Stimulated activated naive CD8-positive, alpha-beta T cell treated with anti-CD3 and anti-CD28 coated beads, Interleukin-15, Interleukin-2, amounts not matched to agents 100 ng/mL and 50 ng/mL, for 24 hours (primary cell): ENCODE measurements around the gene ANKRD63.

Experiments used
- H3K27ac Mint-ChIP-seq: one replicate; pipeline ENCODE4 v1.8.0; 2021; ENCODE audit warnings: mild to moderate bottlenecking, mixed read lengths
- H3K27me3 Mint-ChIP-seq: one replicate; pipeline ENCODE4 v1.8.0; 2021; ENCODE audit warnings: mixed read lengths
- H3K36me3 Mint-ChIP-seq: one replicate; pipeline ENCODE4 v1.8.0; 2021; ENCODE audit warnings: low read depth, mixed read lengths
- H3K4me1 Mint-ChIP-seq: one replicate; pipeline ENCODE4 v1.8.0; 2021; ENCODE audit warnings: low read depth, mixed read lengths
- H3K4me3 Mint-ChIP-seq: one replicate; pipeline ENCODE4 v1.8.0; 2021; ENCODE audit warnings: mild to moderate bottlenecking, mixed read lengths
- H3K9me3 Mint-ChIP-seq: one replicate; pipeline ENCODE4 v1.8.0; 2021; ENCODE audit warnings: mixed read lengths

The ANKRD63 gene

DNA sequence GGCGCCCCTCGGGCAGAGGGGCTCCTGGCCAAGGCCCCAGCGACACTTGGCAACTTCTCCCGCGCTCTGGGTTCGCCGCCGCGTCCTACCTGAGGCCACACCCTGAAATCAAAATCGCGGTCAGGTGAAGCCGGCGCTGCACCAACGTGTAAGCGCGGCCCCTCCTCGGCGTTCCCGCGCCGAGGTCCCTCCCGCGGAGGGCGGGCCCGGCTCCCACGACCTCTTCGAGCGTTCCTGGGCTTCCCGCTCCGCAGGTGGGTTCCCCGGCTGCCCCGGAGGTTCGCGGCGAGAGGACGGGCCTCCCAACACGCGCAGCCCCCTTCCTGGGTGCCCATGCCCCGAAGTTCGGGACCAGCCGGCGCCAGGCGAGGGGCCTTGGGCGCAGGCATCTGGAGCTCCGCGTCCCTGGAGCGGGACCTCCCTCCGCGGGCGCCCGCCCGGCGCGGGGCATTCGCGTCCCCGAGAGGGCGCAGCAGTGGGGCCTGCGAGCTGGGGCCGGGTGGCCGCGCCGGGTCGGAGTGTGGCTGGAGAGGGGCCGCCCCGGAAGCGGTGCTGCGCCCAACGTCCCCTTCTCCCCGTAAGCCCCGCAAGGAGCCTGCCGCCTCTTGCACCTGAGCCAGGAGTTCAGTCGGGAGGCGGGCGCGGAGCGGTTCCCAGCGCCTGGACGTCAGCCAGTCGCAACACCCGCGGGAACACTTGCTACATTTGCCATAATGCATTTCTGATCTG is 30.3 kb downstream of the ANKRD63 start:
- Mint-ChIP-seq H3K4me3 (peak overlapping the region; percentile 71), H3K27me3 (peaks cover 20% of the 10 kb centered on the region), H3K9me3 (no peaks in the 10 kb centered on the region), H3K27ac (no peak overlapping the region), H3K4me1 (peaks cover 3% of the 10 kb centered on the region), H3K36me3 (no peaks in the 10 kb centered on the region)

DNA sequence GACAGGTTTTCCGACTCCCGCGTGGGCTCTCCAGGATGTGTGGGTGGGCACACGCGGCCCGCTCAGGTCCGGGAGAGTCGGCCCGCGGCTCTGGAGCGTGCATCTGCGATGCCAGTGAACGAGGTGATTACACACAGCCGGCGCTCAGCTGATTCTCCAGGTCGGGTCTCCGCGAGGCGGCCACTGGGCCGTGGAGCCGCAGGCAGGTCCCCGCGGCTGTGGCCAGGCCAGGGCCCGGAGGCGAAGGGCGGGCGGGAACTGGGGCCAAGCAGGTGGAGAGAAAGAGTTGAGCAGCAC is 30.8 kb downstream of the ANKRD63 start:
- H3K27ac Mint-ChIP-seq, result no peak overlapping the region
- no peaks in the 10 kb centered on the region for H3K9me3 Mint-ChIP-seq
- H3K36me3 Mint-ChIP-seq, result no peaks in the 10 kb centered on the region
- peaks cover 20% of the 10 kb centered on the region for H3K27me3 Mint-ChIP-seq
- H3K4me1 Mint-ChIP-seq, result peaks cover 3% of the 10 kb centered on the region
- H3K4me3 Mint-ChIP-seq, result no peak overlapping the region

DNA sequence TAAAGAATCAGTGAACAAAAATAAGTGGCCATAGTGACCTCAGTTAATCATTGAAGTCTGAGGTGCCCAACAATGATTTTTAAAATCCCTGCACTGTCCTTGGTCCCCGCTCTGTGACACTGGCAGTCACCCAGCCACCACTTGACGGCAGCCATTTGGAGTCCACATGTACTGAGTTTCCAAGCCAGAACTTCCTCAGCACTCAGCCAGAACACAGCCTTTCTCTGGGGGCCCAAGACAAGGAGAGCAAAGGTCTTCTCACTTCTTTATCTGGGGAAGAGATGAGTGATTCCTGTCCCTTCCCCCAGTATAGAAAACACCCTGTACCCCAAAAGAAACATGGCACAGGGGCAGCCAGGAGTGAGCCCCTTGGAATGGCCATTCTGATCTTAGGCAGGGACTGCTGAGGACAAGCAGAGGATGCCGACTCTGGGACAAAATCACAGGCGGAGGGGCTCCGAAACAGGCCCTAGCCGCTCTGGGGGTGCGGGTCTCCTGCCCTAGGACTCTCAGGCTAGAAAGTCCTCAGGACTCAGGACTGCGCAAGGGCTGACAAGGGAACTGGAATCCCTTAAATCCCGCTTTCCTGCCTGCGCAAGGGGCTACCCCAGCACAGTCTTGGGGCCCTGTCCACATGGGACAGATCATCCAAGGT is 31.3 kb downstream of the ANKRD63 start:
- H3K36me3 Mint-ChIP-seq, result no peaks in the 10 kb centered on the region
- H3K9me3 Mint-ChIP-seq, result no peaks in the 10 kb centered on the region
- no peak overlapping the region for H3K27ac Mint-ChIP-seq
- peaks cover 20% of the 10 kb centered on the region for H3K27me3 Mint-ChIP-seq
- peaks cover 3% of the 10 kb centered on the region for H3K4me1 Mint-ChIP-seq
- H3K4me3 Mint-ChIP-seq, result no peak overlapping the region

DNA sequence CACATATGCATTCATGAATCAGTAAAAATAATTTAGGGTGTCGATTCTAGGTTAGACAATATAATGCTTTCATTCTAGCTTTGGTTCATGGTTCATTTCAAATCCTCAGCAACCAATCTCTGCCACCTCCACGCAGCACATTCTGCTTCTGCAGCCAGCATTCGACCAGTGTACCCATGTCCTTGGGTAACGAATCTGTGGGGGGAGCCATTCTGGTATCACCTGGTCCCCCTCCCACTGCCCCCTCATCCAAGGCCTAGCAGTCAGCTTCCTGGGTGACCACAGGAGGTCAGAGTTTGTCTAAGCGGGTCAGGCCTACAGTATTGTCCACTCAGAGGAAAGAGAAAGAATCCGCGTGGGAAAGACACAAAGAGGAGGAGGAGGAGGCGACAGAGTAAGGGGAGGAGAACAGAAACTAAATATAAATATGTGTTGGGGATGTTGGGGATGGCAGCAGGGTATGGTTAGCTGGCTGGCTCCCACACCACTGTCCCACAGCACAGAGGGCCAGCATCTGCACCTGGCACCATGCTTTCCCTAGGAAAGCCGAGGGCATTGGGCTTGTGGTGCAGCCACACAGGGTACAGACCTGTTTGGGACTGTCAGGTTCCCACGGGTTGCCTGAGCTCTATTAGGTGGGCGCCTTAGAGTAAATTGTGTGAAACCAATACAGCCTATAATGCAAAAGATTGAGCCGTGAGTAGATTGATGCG is 31.9 kb downstream of the ANKRD63 start:
- H3K4me3 Mint-ChIP-seq, result no peak overlapping the region
- H3K27me3 Mint-ChIP-seq, result peaks cover 20% of the 10 kb centered on the region
- no peaks in the 10 kb centered on the region for H3K36me3 Mint-ChIP-seq
- H3K4me1 Mint-ChIP-seq, result peaks cover 3% of the 10 kb centered on the region
- no peak overlapping the region for H3K27ac Mint-ChIP-seq
- H3K9me3 Mint-ChIP-seq, result no peaks in the 10 kb centered on the region

DNA sequence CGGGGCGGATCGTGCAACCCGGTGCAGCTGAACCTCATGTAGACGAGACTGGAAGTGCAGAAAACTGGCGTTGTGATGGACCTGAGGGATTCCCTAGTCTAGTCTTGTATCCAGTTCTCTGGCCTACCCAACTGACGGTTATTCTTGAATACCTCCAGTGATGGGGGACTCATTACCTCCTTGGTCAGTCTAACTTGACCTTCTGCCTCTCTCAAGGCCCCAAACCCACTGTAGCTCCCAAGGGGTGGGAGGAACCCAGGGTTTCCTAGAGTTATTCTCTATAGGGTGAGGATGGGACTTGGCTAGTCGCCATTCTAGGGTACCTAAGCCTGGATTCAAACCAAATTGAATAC is 32.6 kb downstream of the ANKRD63 start:
- Mint-ChIP-seq H3K4me1 (peaks cover 3% of the 10 kb centered on the region), H3K4me3 (no peak overlapping the region), H3K36me3 (no peaks in the 10 kb centered on the region), H3K27me3 (peaks cover 20% of the 10 kb centered on the region), H3K27ac (no peak overlapping the region), H3K9me3 (no peaks in the 10 kb centered on the region)

DNA sequence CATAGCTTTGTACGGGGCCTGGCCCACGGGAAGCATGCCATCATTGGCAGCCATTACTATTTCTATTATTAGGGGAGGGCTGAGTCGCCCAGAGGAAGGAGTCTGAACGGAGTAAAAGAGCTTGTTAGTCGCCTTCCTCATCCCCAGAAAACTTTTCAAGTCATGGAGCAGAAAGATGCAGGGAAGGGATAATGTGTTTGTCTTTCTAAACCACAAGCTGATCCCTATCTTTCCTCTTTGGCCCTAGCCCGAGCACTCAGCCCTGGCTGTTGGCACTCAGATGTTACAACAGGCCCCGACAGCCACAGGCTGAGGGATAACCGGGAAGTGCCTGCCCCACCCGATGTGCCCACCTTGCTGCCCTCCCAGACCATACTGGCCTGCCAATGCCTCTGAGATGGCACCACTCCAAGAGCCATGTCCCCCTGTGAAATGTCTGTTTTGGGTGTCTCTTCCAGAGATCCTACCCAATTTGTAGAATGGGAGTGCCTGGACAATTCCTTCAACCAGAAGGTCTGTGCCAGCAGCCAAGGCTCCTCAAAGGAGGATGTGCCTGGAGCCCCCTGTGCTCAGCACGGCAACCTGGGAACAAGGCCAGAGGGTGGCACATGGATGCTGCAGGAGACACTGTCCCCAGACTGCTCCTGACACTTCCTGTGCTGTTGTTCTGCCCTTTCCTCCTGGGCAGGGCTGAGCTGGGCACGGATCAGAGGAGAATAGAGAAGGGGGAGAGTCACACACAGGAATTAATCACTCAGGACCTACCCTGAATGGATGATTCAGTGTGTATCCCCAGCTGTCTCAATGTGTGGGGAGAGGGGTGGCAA is 33.2 kb downstream of the ANKRD63 start:
- no peaks in the 10 kb centered on the region for H3K9me3 Mint-ChIP-seq
- H3K4me1 Mint-ChIP-seq, result peaks cover 3% of the 10 kb centered on the region
- no peaks in the 10 kb centered on the region for H3K36me3 Mint-ChIP-seq
- peaks cover 20% of the 10 kb centered on the region for H3K27me3 Mint-ChIP-seq
- H3K4me3 Mint-ChIP-seq, result no peak overlapping the region
- no peak overlapping the region for H3K27ac Mint-ChIP-seq

DNA sequence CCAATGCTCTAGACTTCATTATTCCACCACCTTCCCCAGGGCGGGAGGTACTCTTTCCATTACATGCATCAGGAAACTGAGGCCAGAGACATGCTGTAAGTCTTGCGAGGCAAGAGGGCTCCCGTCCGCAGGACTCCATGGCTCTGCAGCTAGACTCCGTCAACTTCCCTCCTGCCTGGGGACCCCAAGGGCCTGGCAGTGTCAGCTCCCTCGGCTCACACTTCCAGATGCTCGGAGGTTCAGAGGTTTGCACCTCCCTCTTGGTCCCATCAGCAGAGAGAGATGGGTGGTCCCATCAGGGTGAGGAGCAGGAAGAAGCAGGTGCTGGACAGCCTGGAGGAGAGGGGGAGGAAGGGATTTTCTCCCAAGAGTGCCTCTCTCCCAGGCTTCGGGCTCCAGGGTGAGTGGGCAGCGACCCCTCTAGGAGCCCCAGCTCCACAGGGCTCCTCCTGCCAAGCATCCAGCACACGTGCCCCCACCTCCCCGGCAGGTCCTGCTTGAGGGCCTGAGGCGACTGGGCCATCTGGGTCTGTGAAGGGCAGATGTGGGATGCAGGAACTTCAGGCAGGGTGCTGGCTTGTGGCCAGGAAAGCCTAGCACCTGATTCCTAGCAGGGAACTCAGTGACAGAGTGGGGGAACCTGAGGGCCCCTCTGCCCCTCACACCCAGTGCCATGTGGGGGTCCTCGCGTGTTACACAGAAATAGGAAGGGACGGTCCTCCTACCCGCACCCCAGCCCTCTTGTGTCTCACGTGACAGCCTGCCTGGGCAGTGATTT is 34.7 kb downstream of the ANKRD63 start:
- Mint-ChIP-seq H3K27ac (no peak overlapping the region), H3K36me3 (no peaks in the 10 kb centered on the region), H3K4me3 (no peak overlapping the region), H3K4me1 (peaks cover 3% of the 10 kb centered on the region), H3K9me3 (no peaks in the 10 kb centered on the region), H3K27me3 (peaks cover 11% of the 10 kb centered on the region)

DNA sequence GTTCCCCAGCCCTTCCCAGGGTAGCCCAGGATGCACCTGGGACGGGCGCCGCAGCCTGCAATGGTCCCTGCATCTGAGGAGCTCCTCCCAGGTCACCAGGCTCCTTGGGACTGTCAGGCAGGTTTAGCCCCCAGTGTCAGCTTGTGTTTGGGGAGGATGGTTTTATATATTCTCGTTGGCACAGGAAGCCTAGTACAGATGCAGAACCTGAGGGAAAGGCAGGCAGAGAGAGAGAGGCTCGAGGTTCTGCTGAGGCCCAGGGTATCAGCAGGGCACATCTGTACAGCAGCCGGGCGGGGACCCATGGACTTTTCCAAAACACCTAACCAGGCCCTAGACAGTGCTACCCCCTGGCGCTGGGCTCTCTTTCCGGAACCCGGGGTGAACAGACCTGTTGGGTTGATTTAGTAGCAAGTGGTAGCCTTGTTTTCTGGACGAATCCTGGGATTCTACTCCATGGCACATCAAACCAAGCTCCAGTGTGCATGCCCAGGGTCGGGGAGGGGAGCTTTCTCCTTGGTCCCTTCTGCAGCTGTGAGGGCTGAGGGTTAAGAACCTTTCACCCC is 35.4 kb downstream of the ANKRD63 start:
- H3K4me1 Mint-ChIP-seq, result no peaks in the 10 kb centered on the region
- H3K9me3 Mint-ChIP-seq, result no peaks in the 10 kb centered on the region
- no peak overlapping the region for H3K4me3 Mint-ChIP-seq
- H3K27ac Mint-ChIP-seq, result no peak overlapping the region
- no peaks in the 10 kb centered on the region for H3K36me3 Mint-ChIP-seq
- H3K27me3 Mint-ChIP-seq, result peaks cover 7% of the 10 kb centered on the region

DNA sequence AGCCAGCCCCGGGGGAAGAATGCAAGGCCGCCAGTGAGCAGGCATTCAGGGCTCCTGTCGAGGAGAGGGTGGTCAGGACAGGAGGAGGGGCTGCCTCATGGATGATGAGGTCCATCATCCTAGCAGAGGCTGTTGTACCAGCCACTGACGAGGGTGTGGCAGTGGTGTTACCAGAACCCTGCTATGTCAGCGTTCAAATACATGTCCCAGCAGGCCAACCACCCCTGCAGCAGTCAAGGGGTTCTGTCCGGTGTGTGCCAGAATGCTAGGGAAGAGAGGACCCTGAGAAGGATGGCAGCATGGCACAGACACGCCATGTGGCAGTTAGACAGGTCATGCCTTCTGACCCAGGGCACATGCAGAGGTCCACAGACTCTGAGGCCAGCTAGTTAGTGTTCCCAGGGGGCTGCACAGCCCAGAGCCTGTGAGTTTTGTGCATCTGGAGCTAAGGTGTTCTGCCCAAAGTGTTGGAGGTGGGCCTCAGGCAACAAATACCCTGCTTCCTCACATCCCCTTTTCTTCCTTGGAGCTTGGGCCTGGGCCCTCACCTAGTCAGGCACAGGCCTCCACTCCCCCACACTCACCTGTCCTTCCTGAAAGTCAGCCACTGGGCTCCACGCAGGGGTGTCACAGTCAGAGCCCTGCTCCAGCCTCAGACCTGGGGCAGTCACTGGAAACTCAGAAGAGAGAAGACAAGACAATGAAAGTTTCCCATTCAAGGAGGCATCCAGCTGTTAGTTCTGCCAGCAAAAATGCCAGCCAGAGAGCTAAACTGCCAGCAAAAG is 36.2 kb downstream of the ANKRD63 start:
- Mint-ChIP-seq H3K4me3 (no peak overlapping the region), H3K27me3 (peaks cover 7% of the 10 kb centered on the region), H3K9me3 (no peaks in the 10 kb centered on the region), H3K36me3 (no peaks in the 10 kb centered on the region), H3K4me1 (no peaks in the 10 kb centered on the region), H3K27ac (no peak overlapping the region)

DNA sequence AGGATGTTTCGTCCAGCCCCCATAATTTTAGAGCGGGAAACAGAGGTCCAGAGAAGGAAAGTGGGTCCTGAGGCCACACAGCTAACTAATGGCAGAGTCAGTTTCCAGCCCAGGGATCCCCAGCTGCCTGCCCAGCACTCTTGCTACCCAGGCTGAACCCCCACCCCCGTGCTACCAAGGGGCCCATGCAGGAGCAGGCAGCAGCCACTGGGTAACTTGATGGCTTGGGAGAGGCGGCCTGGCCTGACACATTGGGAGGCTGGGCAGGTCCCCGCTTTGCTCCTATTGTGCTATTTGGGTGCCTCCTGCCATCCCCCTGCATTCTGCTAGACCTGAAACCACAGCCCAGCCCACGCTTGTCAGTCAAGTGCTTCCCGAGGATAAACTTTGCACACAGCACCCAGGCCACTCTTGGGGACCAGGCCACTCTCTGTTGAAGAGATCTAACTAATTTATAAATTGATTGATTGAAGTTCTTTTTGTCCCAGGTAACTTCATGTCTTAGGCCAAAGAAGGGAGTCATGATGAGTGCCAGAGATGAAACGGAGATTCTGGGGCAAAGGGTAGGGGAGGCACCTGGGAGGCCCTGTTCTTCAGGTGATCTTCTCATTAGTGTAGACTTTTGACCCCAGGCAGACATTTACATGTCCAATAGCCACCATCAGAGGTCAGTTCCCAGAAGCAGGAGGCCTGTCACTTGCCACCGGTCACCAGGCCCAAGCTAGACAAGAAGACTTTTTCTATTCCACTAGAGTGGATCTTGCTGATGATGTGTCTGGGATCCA is 37.0 kb downstream of the ANKRD63 start:
- Mint-ChIP-seq H3K27ac (no peak overlapping the region), H3K27me3 (no peaks in the 10 kb centered on the region), H3K4me3 (no peak overlapping the region), H3K36me3 (no peaks in the 10 kb centered on the region), H3K9me3 (no peaks in the 10 kb centered on the region), H3K4me1 (no peaks in the 10 kb centered on the region)

DNA sequence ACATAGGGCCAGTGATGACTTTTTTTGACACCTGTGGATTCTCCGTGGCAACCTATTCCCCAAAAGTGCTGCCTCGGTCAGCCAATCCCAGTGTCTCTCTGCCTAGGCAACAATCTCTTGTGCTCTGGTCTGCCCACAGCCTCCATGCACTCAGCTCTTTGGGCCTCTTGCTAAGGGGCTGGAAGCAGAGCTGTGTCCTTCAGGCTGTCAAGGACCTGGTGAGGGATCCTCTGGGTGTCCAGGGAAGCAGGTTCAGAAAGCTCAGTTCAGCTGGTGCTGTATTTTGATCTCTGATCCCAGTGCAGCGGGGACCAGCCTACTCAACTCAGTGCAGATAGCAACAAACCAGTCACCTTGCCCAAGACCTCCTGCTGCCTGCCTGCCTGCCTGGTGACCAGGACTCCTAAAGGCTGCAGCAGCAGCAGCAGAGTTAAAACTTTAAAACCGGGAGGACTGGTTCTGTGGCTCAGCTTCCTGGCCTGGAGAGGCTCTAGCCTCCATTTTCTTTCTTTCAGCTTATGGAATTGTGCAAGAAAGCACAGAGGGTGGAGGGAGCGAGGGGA is 37.8 kb downstream of the ANKRD63 start:
- Mint-ChIP-seq H3K27ac (no peak overlapping the region), H3K4me3 (no peak overlapping the region), H3K9me3 (no peaks in the 10 kb centered on the region), H3K27me3 (no peaks in the 10 kb centered on the region), H3K4me1 (no peaks in the 10 kb centered on the region), H3K36me3 (no peaks in the 10 kb centered on the region)

DNA sequence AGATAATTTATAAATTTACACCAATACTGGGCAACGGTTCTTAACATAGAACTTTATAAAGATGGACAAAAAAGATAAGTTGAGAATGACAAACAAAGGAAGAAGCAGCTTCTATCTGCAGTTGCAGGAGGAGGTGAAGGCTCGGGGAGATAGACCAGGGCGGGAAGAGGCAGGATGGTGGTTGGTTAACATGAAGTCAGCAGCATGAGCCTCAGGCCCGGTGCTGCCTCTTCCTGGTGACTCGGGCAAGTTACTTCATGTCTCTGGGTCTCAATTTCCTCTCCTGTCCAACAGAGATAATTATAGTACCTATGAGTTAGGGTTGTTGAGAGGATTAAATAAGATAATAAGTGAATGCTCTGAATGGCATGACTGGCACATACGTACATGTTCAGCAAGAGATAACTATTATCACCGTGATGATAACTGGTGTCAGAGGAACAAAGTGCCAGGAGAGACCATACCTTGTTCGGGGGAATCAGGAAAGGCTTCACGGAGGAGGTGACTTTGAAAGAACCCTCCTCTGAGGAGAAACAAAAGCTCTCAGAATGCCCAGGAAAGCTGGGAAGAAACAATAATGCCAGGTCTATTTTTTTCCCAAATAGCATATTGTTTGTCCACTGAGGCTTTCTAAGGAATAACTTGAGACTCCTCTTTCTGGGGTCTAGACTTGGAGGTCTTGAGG is 39.6 kb downstream of the ANKRD63 start:
- no peak overlapping the region for H3K4me3 Mint-ChIP-seq
- H3K4me1 Mint-ChIP-seq, result peaks cover 6% of the 10 kb centered on the region
- H3K36me3 Mint-ChIP-seq, result no peaks in the 10 kb centered on the region
- H3K27me3 Mint-ChIP-seq, result peaks cover 9% of the 10 kb centered on the region
- no peak overlapping the region for H3K27ac Mint-ChIP-seq
- H3K9me3 Mint-ChIP-seq, result no peaks in the 10 kb centered on the region
